NCI-H748 (cell line): ENCODE measurements around the gene EPB41L1.
"Not testable (repeated sequence)": the region's sequence is repeated elsewhere in the genome, so short reads cannot be mapped to it uniquely, and the experiment has no call there.

Experiments
- DNase-seq: peaks from one replicate; lab custom pipeline; 2025; ENCODE audit not compliant: unreplicated experiment; lab: John Stamatoyannopoulos, UW

The EPB41L1 gene

GRCh38 chr20:36125097-36125496 lies 29.4 kb upstream of the EPB41L1 start:
- no peak for DNase-seq

- DNase-seq, result no peak
Measured at GRCh38 chr20:36126836-36127527, 27.6 kb upstream of the EPB41L1 start.

- no peak for DNase-seq
Measured at GRCh38 chr20:36128463-36129159, 25.9 kb upstream of the EPB41L1 start.

GRCh38 chr20:36129160-36129543 lies 25.4 kb upstream of the EPB41L1 start:
- DNase-seq, result no peak

- DNase-seq, result no peak
Measured at GRCh38 chr20:36130390-36130789, 24.1 kb upstream of the EPB41L1 start.

GRCh38 chr20:36132802-36133211 lies 21.7 kb upstream of the EPB41L1 start:
- DNase-seq, result no peak

- DNase-seq, result no peak
Measured at GRCh38 chr20:36133821-36134220, 20.7 kb upstream of the EPB41L1 start.

- DNase-seq, result no peak
Measured at GRCh38 chr20:36135159-36135558, 19.4 kb upstream of the EPB41L1 start.

GRCh38 chr20:36135821-36136220 lies 18.7 kb upstream of the EPB41L1 start:
- DNase-seq, result no peak

GRCh38 chr20:36137313-36137712 lies 17.2 kb upstream of the EPB41L1 start:
- not testable (repeated sequence) for DNase-seq

GRCh38 chr20:36141310-36141709 lies 13.2 kb upstream of the EPB41L1 start:
- DNase-seq, result no peak

- no peak for DNase-seq
Measured at GRCh38 chr20:36144336-36144735, 10.2 kb upstream of the EPB41L1 start.

GRCh38 chr20:36145877-36146707 lies 8.4 kb upstream of the EPB41L1 start:
- DNase-seq, result no peak

- DNase-seq, result no peak
Measured at GRCh38 chr20:36147690-36148089, 6.8 kb upstream of the EPB41L1 start.

- DNase-seq, result no peak
Measured at GRCh38 chr20:36148439-36148838, 6.1 kb upstream of the EPB41L1 start.

GRCh38 chr20:36149012-36149411 lies 5.5 kb upstream of the EPB41L1 start:
- DNase-seq, result no peak

- DNase-seq, result no peak
Measured at GRCh38 chr20:36149469-36149868, 5.1 kb upstream of the EPB41L1 start.

GRCh38 chr20:36150489-36150846 lies 4.1 kb upstream of the EPB41L1 start:
- DNase-seq, result no peak

- no peak for DNase-seq
Measured at GRCh38 chr20:36150847-36151539, 3.5 kb upstream of the EPB41L1 start.

- DNase-seq, result no peak
Measured at GRCh38 chr20:36152261-36152660, 2.3 kb upstream of the EPB41L1 start.

GRCh38 chr20:36153204-36153603 lies 1.3 kb upstream of the EPB41L1 start:
- DNase-seq, result no peak
